Panc1 (cell line): ENCODE results near the gene SSTR5. TPM values are rescaled to one million over a fixed set of nuclear protein-coding genes. Genes with fewer than 3 reads are reported as not detected.
A peak's percentile ranks its signal among the peaks of the same experiment; 100 is the strongest.

Source experiments
- ATAC-seq: fragments of 200-7000 bp; cut with Tn5 transposase; 2 replicates; pipeline ENCODE4 v1.9.1; 2020; ENCODE audit warnings: mild to moderate bottlenecking, moderate library complexity
- BruUV-seq: library from RNA; stranded (reverse); fragments of 400-500 nt; replicated peaks from 2 replicates; lab custom pipeline; 2021; lab: Mats Ljungman, UMichigan
- CTCF ChIA-PET: fragments of 300-600 bp; sonication (Branson Sonifier 250); formaldehyde crosslinking; loops from one replicate; lab custom pipeline; 2022; ENCODE audit warnings: antibody characterized with exemption; lab: Charles Lee
- POLR2A ChIA-PET: fragments of 300-600 bp; sonication (Branson Sonifier 250); formaldehyde crosslinking; loops from one replicate; lab custom pipeline; 2022; ENCODE audit warnings: antibody characterized with exemption; lab: Charles Lee
- DNase-seq: peaks from one replicate; pipeline ENCODE4 v3.0.0-alpha.2; 2010; ENCODE audit warnings: low read depth, low spot score
- H3K27ac ChIP-seq: 2 replicates; pipeline ENCODE4 v1.5.1; 2011; ENCODE audit warnings: mild to moderate bottlenecking, low read length, inconsistent platforms
- H3K27me3 ChIP-seq: fragments of 200-500 bp; sonication (Bioruptor generic); 2 replicates; pipeline ENCODE4 v1.6.0; 2014; ENCODE audit warnings: low read length, inconsistent platforms; ENCODE audit not compliant: control insufficient read depth, insufficient read depth
- H3K36me3 ChIP-seq: fragments of 200-500 bp; sonication (Bioruptor generic); 2 replicates; pipeline ENCODE4 v1.5.1; 2014; ENCODE audit warnings: inconsistent platforms, mild to moderate bottlenecking, low read length, moderate library complexity; ENCODE audit not compliant: control insufficient read depth, insufficient read depth
- H3K4me1 ChIP-seq: 2 replicates; pipeline ENCODE4 v1.5.1; 2011; ENCODE audit warnings: inconsistent platforms, mild to moderate bottlenecking, low read length, moderate library complexity; ENCODE audit not compliant: control insufficient read depth, insufficient read depth
- H3K4me3 ChIP-seq, 2 experiments: 2 replicates each; pipeline ENCODE4 v1.5.1; 2011 to 2012; ENCODE audit warnings: low read depth in 2 of 2, low read length in 2 of 2, mild to moderate bottlenecking in 2 of 2, inconsistent platforms in 1 of 2, moderate library complexity in 1 of 2
- H3K9me3 ChIP-seq: fragments of 200-500 bp; sonication (Bioruptor generic); 2 replicates; pipeline ENCODE4 v1.5.1; 2014; ENCODE audit warnings: low read depth, mild to moderate bottlenecking, inconsistent platforms, low read length, moderate library complexity; ENCODE audit not compliant: control insufficient read depth, insufficient read depth
- POLR2AphosphoS5 ChIP-seq: IDR thresholded peaks from 2 replicates; pipeline ENCODE4 v1.6.1; 2012; ENCODE audit warnings: mild to moderate bottlenecking, low read depth, low read length, moderate library complexity
- SIN3A ChIP-seq: IDR thresholded peaks from 2 replicates; pipeline ENCODE4 v1.6.1; 2012; ENCODE audit warnings: low read depth, mild to moderate bottlenecking, low read length, moderate library complexity, borderline replicate concordance; ENCODE audit not compliant: insufficient read depth
- TCF7L2 ChIP-seq: IDR thresholded peaks from 2 replicates; pipeline ENCODE4 v1.6.1; 2011; ENCODE audit warnings: mild to moderate bottlenecking, low read depth, low read length, inconsistent platforms
- in situ Hi-C: cut with HindIII; loops from 2 replicates; pipeline ENCODE4 v1.10.0; 2016; ENCODE audit warnings: low sequenced_read_pairs, low pct_unique_long_range_greater_than_20kb
- intact Hi-C: fragments of 100-400 bp; cut with micrococcal nuclease; formaldehyde crosslinking; loops from one replicate; pipeline ENCODE4 v1.10.0; 2022; ENCODE audit not compliant: unreplicated experiment
- total RNA-seq: library from RNA; stranded (reverse); gene quantifications from one replicate; pipeline ENCODE4 v1.2.1, GENCODE V29; 2021; ENCODE audit not compliant: unreplicated experiment
- TF ChIP-seq, protein P1 (sequence below), 2 experiments: IDR thresholded peaks; 2 replicates each; pipeline ENCODE4 v1.6.1; 2011 to 2012; ENCODE audit warnings: low read depth in 2 of 2, control low read depth in 1 of 2, low read length in 1 of 2, mild to moderate bottlenecking in 1 of 2, moderate library complexity in 1 of 2; ENCODE audit not compliant: insufficient read depth in 1 of 2
- TF ChIP-seq, protein P2 (sequence below): fragments of 450-650 bp; IDR thresholded peaks from 2 replicates; pipeline ENCODE4 v1.5.1; 2017; ENCODE audit warnings: mild to moderate bottlenecking

The SSTR5 gene
- total RNA-seq, 1 experiment from 2014 or later = 2.8 TPM

DNA sequence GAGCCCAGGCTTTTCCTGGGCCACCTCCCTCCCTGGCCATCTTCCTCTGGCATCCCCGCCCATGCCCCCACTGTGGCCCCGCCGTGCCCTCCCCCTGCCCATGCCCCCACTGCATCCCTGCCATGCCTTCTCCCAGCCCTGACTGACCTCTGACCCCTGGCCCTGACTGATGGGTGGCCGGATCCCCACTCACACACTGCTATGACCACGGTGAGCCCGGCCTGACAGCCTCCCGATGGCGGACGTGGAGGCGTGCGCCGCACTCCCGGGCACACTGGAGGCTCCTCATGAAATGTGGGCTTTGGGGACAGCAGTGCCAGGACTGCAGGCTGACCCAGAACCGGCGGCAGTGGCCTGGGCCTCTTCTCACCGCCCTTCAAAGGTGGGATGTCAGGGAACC is 34.1 kb downstream of the SSTR5 start:
- Histone ChIP-seq H3K4me1 (peaks cover 26% of the 10 kb centered on the region), H3K9me3 (no peaks in the 10 kb centered on the region), H3K27ac (no peak overlapping the region), H3K27me3 (no peaks in the 10 kb centered on the region), H3K36me3 (no peaks in the 10 kb centered on the region), H3K4me3 (no peak overlapping the region)
- no peak for DNase-seq
- POLR2A ChIA-PET = no interaction called here
- in situ Hi-C loops (no loop called here), intact Hi-C loops (loop anchor here (2.0 kb wide), 1 partner anchor 88 kb away; no protein-coding TSS in a partner anchor)
- no TSS peak for BruUV-seq
- CTCF ChIA-PET = interaction anchor here (0.6 kb wide), 1 partner anchor 49 kb away, joined by 3 read pairs; no protein-coding TSS in a partner anchor
- peak; percentile 31 for ATAC-seq
- TF ChIP-seq, protein P1, sequence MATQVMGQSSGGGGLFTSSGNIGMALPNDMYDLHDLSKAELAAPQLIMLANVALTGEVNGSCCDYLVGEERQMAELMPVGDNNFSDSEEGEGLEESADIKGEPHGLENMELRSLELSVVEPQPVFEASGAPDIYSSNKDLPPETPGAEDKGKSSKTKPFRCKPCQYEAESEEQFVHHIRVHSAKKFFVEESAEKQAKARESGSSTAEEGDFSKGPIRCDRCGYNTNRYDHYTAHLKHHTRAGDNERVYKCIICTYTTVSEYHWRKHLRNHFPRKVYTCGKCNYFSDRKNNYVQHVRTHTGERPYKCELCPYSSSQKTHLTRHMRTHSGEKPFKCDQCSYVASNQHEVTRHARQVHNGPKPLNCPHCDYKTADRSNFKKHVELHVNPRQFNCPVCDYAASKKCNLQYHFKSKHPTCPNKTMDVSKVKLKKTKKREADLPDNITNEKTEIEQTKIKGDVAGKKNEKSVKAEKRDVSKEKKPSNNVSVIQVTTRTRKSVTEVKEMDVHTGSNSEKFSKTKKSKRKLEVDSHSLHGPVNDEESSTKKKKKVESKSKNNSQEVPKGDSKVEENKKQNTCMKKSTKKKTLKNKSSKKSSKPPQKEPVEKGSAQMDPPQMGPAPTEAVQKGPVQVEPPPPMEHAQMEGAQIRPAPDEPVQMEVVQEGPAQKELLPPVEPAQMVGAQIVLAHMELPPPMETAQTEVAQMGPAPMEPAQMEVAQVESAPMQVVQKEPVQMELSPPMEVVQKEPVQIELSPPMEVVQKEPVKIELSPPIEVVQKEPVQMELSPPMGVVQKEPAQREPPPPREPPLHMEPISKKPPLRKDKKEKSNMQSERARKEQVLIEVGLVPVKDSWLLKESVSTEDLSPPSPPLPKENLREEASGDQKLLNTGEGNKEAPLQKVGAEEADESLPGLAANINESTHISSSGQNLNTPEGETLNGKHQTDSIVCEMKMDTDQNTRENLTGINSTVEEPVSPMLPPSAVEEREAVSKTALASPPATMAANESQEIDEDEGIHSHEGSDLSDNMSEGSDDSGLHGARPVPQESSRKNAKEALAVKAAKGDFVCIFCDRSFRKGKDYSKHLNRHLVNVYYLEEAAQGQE (IDR thresholded peaks at IDR 0.05; ENCODE audit: insufficient read depth in 1 of 2, low read depth in 2 of 2, low read length in 1 of 2) = no peak
- TF ChIP-seq SIN3A (no peak), POLR2AphosphoS5 (no peak), TCF7L2 (no peak)
- TF ChIP-seq, protein P2, sequence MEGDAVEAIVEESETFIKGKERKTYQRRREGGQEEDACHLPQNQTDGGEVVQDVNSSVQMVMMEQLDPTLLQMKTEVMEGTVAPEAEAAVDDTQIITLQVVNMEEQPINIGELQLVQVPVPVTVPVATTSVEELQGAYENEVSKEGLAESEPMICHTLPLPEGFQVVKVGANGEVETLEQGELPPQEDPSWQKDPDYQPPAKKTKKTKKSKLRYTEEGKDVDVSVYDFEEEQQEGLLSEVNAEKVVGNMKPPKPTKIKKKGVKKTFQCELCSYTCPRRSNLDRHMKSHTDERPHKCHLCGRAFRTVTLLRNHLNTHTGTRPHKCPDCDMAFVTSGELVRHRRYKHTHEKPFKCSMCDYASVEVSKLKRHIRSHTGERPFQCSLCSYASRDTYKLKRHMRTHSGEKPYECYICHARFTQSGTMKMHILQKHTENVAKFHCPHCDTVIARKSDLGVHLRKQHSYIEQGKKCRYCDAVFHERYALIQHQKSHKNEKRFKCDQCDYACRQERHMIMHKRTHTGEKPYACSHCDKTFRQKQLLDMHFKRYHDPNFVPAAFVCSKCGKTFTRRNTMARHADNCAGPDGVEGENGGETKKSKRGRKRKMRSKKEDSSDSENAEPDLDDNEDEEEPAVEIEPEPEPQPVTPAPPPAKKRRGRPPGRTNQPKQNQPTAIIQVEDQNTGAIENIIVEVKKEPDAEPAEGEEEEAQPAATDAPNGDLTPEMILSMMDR = no peak; the same call in 1 of the 2 replicates

DNA sequence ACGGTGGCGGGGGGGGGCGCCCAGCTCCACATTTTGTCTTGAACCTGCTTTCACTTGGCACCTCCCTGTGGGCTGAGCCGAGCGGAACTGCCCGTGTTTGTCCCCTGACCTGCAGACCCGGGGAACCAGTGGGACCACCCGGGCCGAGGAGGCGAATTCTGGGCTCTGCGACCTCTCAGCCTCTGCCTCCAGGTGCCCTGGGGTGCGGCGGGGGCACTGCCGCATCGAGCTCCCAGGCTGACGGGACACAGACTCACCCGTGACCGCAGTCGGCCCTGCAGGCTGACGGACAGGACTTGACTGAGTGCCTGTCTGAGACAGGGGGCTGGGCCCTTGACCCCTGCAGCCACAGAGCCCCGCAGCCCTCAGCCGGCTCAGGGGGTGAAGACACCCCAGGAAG is 34.6 kb downstream of the SSTR5 start:
- in situ Hi-C loops (no loop called here), intact Hi-C loops (loop anchor here (2.0 kb wide), 1 partner anchor 88 kb away; no protein-coding TSS in a partner anchor)
- no peak overlapping the region for H3K27ac ChIP-seq
- H3K4me1 ChIP-seq = peaks cover 22% of the 10 kb centered on the region
- H3K9me3 ChIP-seq = no peaks in the 10 kb centered on the region
- no peak for ATAC-seq
- H3K27me3 ChIP-seq = no peaks in the 10 kb centered on the region
- no TSS peak for BruUV-seq
- no peak overlapping the region for H3K4me3 ChIP-seq
- ChIA-PET POLR2A (no interaction called here), CTCF (no interaction called here)
- no peaks in the 10 kb centered on the region for H3K36me3 ChIP-seq
- no peak for DNase-seq
- TF ChIP-seq POLR2AphosphoS5 (no peak), SIN3A (no peak), TCF7L2 (no peak)
- TF ChIP-seq, protein P1 (IDR thresholded peaks at IDR 0.05; ENCODE audit: insufficient read depth in 1 of 2, low read depth in 2 of 2, low read length in 1 of 2) = no peak
- TF ChIP-seq, protein P2 = no peak
